HL-60 (cell line): ENCODE data around the gene NCBP2L.

Source experiments
- DNase-seq, 2 experiments: peaks; one replicate each; pipeline ENCODE4 v3.0.0-alpha.2; 2010 to 2020; ENCODE audit warnings: low read depth in 1 of 2, low spot score in 1 of 2
- H3K27ac ChIP-seq: fragments of 250-450 bp; sonication (Bioruptor Pico); replicated peaks from 2 replicates; pipeline ENCODE4 v1.5.1; 2020; ENCODE audit warnings: mild to moderate bottlenecking, moderate library complexity
- H3K27me3 ChIP-seq: fragments of 250-450 bp; sonication (Bioruptor Pico); 2 replicates; pipeline ENCODE4 v1.5.1; 2021; ENCODE audit warnings: mild to moderate bottlenecking, moderate library complexity; ENCODE audit not compliant: insufficient read depth, poor library complexity, severe bottlenecking
- H3K4me3 ChIP-seq: replicated peaks from 2 replicates; pipeline ENCODE4 v1.5.1; 2011; ENCODE audit warnings: mild to moderate bottlenecking, control low read depth, low read length; ENCODE audit not compliant: insufficient read depth
- GABPA ChIP-seq: IDR thresholded peaks from 2 replicates; pipeline ENCODE4 v1.6.1; 2012; ENCODE audit warnings: low read depth
- POLR2AphosphoS5 ChIP-seq: IDR thresholded peaks from 2 replicates; pipeline ENCODE4 v1.6.1; 2012; ENCODE audit warnings: low read depth
- SPI1 ChIP-seq: IDR thresholded peaks from 2 replicates; pipeline ENCODE4 v1.6.1; 2012; ENCODE audit warnings: low read depth, mild to moderate bottlenecking, borderline replicate concordance
- long read RNA-seq: library from polyadenylated mRNA; unstranded; transcript quantifications from one replicate; pipeline ENCODE4 v2.0.0, GENCODE V29; 2020
- TF ChIP-seq, protein P1 (sequence below): IDR thresholded peaks from 2 replicates; pipeline ENCODE4 v1.6.1; 2012; ENCODE audit warnings: low read depth; ENCODE audit not compliant: insufficient replicate concordance
- TF ChIP-seq, protein P2 (sequence below): IDR thresholded peaks from one replicate; pipeline ENCODE4 v1.5.1; 2011; ENCODE audit warnings: low read length, control low read depth, inconsistent platforms; ENCODE audit not compliant: insufficient read depth

Gene NCBP2L
- long read RNA-seq: 0 reads

DNA sequence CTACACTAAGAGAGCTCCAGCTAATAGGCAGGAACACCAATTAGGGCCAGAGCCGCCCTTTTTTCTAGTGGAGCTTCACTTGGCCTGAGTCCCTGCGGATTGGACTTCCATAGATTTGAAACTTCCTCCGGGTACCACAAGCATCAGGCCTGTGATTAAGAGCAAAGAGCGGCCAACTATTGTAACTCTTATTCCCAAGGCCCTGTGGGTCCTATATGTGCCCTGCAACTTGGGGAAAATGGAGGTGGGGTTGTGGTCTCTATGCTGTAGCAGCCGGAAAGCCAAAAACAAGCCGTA, at the start of gene NCBP2L:
Gene NCBP2L (plus strand): TSS at position 198 of the 297 bp plus-strand sequence. CDS start 16,488 bp downstream, outside the sequence.
- no peak within 1 kb of the TSS for H3K27ac ChIP-seq
- H3K4me3 ChIP-seq: no peak within 1 kb of the TSS
- TF ChIP-seq, protein P1, sequence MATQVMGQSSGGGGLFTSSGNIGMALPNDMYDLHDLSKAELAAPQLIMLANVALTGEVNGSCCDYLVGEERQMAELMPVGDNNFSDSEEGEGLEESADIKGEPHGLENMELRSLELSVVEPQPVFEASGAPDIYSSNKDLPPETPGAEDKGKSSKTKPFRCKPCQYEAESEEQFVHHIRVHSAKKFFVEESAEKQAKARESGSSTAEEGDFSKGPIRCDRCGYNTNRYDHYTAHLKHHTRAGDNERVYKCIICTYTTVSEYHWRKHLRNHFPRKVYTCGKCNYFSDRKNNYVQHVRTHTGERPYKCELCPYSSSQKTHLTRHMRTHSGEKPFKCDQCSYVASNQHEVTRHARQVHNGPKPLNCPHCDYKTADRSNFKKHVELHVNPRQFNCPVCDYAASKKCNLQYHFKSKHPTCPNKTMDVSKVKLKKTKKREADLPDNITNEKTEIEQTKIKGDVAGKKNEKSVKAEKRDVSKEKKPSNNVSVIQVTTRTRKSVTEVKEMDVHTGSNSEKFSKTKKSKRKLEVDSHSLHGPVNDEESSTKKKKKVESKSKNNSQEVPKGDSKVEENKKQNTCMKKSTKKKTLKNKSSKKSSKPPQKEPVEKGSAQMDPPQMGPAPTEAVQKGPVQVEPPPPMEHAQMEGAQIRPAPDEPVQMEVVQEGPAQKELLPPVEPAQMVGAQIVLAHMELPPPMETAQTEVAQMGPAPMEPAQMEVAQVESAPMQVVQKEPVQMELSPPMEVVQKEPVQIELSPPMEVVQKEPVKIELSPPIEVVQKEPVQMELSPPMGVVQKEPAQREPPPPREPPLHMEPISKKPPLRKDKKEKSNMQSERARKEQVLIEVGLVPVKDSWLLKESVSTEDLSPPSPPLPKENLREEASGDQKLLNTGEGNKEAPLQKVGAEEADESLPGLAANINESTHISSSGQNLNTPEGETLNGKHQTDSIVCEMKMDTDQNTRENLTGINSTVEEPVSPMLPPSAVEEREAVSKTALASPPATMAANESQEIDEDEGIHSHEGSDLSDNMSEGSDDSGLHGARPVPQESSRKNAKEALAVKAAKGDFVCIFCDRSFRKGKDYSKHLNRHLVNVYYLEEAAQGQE: no peak
- TF ChIP-seq SPI1: no peak
- no peak for TF ChIP-seq GABPA
- TF ChIP-seq, protein P2, sequence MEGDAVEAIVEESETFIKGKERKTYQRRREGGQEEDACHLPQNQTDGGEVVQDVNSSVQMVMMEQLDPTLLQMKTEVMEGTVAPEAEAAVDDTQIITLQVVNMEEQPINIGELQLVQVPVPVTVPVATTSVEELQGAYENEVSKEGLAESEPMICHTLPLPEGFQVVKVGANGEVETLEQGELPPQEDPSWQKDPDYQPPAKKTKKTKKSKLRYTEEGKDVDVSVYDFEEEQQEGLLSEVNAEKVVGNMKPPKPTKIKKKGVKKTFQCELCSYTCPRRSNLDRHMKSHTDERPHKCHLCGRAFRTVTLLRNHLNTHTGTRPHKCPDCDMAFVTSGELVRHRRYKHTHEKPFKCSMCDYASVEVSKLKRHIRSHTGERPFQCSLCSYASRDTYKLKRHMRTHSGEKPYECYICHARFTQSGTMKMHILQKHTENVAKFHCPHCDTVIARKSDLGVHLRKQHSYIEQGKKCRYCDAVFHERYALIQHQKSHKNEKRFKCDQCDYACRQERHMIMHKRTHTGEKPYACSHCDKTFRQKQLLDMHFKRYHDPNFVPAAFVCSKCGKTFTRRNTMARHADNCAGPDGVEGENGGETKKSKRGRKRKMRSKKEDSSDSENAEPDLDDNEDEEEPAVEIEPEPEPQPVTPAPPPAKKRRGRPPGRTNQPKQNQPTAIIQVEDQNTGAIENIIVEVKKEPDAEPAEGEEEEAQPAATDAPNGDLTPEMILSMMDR: no peak
- TF ChIP-seq POLR2AphosphoS5: no peak
- H3K27me3 ChIP-seq: peaks cover 13% of the 10 kb centered on the region
- DNase-seq: no peak

DNA sequence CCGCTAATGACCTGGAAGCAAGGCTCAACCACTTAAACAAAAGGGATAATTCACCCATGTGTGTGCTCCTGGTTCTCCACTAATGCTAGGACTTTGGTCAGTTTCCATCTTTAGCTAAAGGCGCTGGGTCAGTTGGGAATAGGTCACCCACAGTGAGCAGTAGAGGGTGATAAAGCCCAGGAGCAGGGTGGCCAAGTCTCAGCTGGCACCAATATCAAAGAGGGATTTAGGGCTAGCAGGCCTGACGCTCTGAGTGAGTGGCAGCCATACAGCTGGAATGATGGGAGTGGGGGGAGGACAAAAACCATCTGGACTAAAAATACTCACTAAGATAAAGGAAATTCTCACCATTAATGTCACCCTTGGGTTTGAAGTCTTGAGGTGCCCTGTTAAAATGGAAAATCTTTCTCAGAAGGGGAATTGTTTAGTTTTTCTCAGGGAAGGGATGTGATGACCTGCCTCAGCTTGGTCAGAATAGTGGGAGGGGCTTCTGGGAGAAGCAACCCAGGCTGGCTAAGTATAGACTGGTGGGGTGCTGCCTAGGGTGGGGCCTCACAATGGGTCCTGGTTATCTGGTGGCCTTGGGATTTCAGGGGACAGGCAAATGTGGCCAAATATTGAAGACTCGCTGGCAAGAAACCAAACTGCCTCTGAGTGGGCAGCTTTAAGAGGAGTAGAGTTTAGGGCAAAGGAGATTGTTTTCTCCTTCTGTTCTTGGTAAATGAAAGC, 49.0 kb upstream of the NCBP2L start:
- H3K27me3 ChIP-seq: no peaks in the 10 kb centered on the region
- H3K4me3 ChIP-seq: no peak overlapping the region
- no peak overlapping the region for H3K27ac ChIP-seq
- DNase-seq: no peak
- TF ChIP-seq, protein P1: no peak
- TF ChIP-seq, protein P2: no peak
- TF ChIP-seq SPI1: no peak
- no peak for TF ChIP-seq GABPA
- TF ChIP-seq POLR2AphosphoS5: no peak

DNA sequence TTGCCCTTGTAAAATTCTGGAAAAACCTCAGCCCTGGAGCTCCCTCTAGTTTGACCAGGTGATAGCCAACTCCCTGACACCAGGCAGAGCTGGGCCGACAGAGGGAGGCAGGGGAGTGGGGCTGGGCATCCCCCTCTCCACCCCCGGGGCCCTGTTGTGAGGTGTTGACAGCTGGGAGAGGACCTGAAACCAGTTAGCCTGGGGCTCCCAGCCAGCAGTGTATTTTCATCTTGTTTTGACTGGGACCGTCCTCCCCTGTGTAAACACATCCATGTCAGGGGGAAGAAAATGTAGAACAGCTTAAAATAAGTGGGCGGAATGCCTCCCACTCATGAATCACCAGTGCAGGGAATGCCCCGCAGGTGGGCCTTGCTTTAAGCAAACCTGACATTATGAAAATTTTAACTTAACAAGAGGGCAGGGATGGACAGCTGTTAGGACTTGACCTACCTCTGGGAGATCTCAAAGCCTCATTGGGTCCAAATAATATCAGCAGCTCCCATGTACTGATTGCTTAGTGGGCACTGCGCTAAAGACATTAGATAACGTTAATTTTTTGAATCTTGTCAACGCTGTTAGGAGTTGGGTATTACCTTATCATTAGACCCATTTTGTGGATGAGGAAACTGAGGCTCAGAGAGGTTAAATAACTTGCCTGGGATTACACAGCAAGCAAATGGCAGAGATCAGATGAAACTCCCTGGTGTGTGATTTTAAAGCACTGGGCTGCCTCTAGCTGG, 47.8 kb upstream of the NCBP2L start:
- TF ChIP-seq GABPA (no peak), POLR2AphosphoS5 (no peak), SPI1 (no peak)
- TF ChIP-seq, protein P2: no peak
- TF ChIP-seq, protein P1: no peak
- Histone ChIP-seq H3K27ac (no peak overlapping the region), H3K27me3 (no peaks in the 10 kb centered on the region), H3K4me3 (no peak overlapping the region)
- no peak for DNase-seq
